ENCODE measurements around the gene IFI6.
"Not testable (repeated sequence)": the region's sequence is repeated elsewhere in the genome, so short reads cannot be mapped to it uniquely, and the experiment has no call there.

Gene IFI6
- total RNA-seq: 10.5 to 20.2 (median 11.0) reads per million in 4 donors

GRCh38 chr1:27671964-27672749 is at the start of gene IFI6:
TSS of gene IFI6 (minus strand) at chr1:27672192. CDS start at chr1:27669314, 2,878 bp downstream.
- peak; percentile 48 to 82 (median 69) for DNase-seq

- no peak for DNase-seq
Observed at GRCh38 chr1:27719286-27720251, 47.6 kb upstream of the IFI6 start.

- no peak for DNase-seq
Observed at GRCh38 chr1:27716262-27716895, 44.4 kb upstream of the IFI6 start.

- no peak for DNase-seq
Observed at GRCh38 chr1:27713869-27714513, 42.0 kb upstream of the IFI6 start.

GRCh38 chr1:27713139-27713725 is 41.2 kb upstream of the IFI6 start:
- DNase-seq: no peak

- no peak for DNase-seq
Observed at GRCh38 chr1:27710574-27710973, 38.6 kb upstream of the IFI6 start.

- DNase-seq: no peak
Observed at GRCh38 chr1:27705545-27705944, 33.6 kb upstream of the IFI6 start.

GRCh38 chr1:27704958-27705357 is 33.0 kb upstream of the IFI6 start:
- DNase-seq: no peak

- not testable (repeated sequence) for DNase-seq
Observed at GRCh38 chr1:27696835-27697234, 24.8 kb upstream of the IFI6 start.

- peak in 1 of 5 donors; percentile 33 for DNase-seq
Observed at GRCh38 chr1:27690183-27690582, 18.2 kb upstream of the IFI6 start.

- DNase-seq: no peak
Observed at GRCh38 chr1:27689423-27690173, 17.6 kb upstream of the IFI6 start.

GRCh38 chr1:27687906-27688305 is 15.9 kb upstream of the IFI6 start:
- no peak for DNase-seq

- no peak for DNase-seq
Observed at GRCh38 chr1:27686223-27686990, 14.4 kb upstream of the IFI6 start.

GRCh38 chr1:27684176-27684575 is 12.2 kb upstream of the IFI6 start:
- no peak for DNase-seq

- no peak for DNase-seq
Observed at GRCh38 chr1:27682351-27682944, 10.5 kb upstream of the IFI6 start.

GRCh38 chr1:27681580-27681979 is 9.6 kb upstream of the IFI6 start:
- not testable (repeated sequence) for DNase-seq

GRCh38 chr1:27680225-27680791 is 8.3 kb upstream of the IFI6 start:
- not testable (repeated sequence) for DNase-seq

GRCh38 chr1:27678747-27679146 is 6.8 kb upstream of the IFI6 start:
- no peak for DNase-seq

GRCh38 chr1:27676410-27676809 is 4.4 kb upstream of the IFI6 start:
- DNase-seq: no peak

GRCh38 chr1:27672750-27673112 is 739 bp upstream of the IFI6 start:
- DNase-seq: no peak
